UCSD-AML1 (cell line): ENCODE measurements around the gene FGF11.

Experiments used
- DNase-seq: peaks from one replicate; lab custom pipeline; 2025; ENCODE audit not compliant: unreplicated experiment; lab: John Stamatoyannopoulos, UW

FGF11 gene

GRCh38 chr17:7429722-7430121, 9.6 kb upstream of the FGF11 start:
- no peak for DNase-seq

GRCh38 chr17:7431231-7431630, 8.1 kb upstream of the FGF11 start:
- DNase-seq: no peak

- no peak for DNase-seq
Measured at GRCh38 chr17:7432296-7432695, 7.0 kb upstream of the FGF11 start.

- peak; percentile 81 for DNase-seq
Measured at GRCh38 chr17:7435676-7436555, 3.4 kb upstream of the FGF11 start.

GRCh38 chr17:7436556-7437368, 2.5 kb upstream of the FGF11 start:
- DNase-seq: peak; percentile 88

GRCh38 chr17:7437369-7437863, 1.9 kb upstream of the FGF11 start:
- no peak for DNase-seq

- DNase-seq: peak; percentile 72
Measured at GRCh38 chr17:7437950-7438614, 1.2 kb upstream of the FGF11 start.

GRCh38 chr17:7438656-7439460, 454 bp upstream of the FGF11 start:
- DNase-seq: no peak

- DNase-seq: no peak
Measured at GRCh38 chr17:7440113-7440833, 961 bp downstream of the FGF11 start.

GRCh38 chr17:7440834-7441195, 1.5 kb downstream of the FGF11 start:
- no peak for DNase-seq

GRCh38 chr17:7441266-7441665, 2.0 kb downstream of the FGF11 start:
- DNase-seq: no peak

- no peak for DNase-seq
Measured at GRCh38 chr17:7442142-7442541, 2.8 kb downstream of the FGF11 start.

- no peak for DNase-seq
Measured at GRCh38 chr17:7443499-7444485, 4.5 kb downstream of the FGF11 start.

- DNase-seq: no peak
Measured at GRCh38 chr17:7444682-7445618, 5.6 kb downstream of the FGF11 start, which contains the start of gene CHRNB1. Gene CHRNB1 (plus strand): TSS chr17:7445061. CDS start chr17:7445128, 67 bp downstream.

GRCh38 chr17:7445619-7445968, 6.3 kb downstream of the FGF11 start:
- DNase-seq: no peak

GRCh38 chr17:7448461-7448860, 9.1 kb downstream of the FGF11 start:
- no peak for DNase-seq

GRCh38 chr17:7459961-7460545, 20.7 kb downstream of the FGF11 start:
- DNase-seq: no peak
